ENCODE data around the gene COG4.

COG4 gene

DNA sequence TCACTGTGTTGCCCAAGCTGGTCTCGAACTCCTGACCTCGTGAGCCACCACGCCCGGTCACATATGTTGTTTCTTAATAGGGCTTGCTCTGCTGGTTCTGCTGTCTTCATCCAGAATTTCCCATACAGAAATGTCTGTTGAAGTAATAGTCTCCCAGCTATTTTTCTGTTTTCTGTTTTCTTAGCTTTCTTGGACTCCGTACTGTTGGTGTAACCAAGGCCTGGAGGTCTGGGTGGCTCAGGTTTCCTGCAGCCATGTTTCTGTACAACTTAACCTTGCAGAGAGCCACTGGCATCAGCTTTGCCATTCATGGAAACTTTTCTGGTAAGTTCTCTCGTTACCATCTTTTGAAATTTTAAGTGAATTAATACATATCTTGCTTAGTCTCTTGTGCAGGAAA is 3.0 kb upstream of the COG4 start:
- DNase-seq = no peak

DNA sequence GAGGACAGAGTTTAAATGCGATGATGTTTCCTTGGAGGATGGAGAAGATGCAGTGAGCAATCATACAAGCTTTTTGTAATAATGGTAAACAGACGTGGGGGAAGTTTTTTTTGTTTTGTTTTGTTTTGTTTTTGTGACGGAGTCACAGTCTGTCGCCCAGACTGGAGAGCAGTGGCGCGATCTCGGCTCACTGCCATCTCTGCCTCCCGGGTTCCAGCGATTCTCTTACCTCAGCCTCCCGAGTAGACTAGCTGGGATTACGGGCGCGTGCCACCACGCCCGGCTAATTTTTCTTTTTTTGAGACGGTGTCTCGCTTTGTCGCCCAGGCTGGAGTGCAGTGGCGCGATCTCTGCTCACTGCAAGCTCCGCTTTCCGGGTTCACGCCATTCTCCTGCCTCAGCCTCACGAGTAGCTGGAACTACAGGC is 1.1 kb upstream of the COG4 start:
- peak; percentile 45 for DNase-seq

DNA sequence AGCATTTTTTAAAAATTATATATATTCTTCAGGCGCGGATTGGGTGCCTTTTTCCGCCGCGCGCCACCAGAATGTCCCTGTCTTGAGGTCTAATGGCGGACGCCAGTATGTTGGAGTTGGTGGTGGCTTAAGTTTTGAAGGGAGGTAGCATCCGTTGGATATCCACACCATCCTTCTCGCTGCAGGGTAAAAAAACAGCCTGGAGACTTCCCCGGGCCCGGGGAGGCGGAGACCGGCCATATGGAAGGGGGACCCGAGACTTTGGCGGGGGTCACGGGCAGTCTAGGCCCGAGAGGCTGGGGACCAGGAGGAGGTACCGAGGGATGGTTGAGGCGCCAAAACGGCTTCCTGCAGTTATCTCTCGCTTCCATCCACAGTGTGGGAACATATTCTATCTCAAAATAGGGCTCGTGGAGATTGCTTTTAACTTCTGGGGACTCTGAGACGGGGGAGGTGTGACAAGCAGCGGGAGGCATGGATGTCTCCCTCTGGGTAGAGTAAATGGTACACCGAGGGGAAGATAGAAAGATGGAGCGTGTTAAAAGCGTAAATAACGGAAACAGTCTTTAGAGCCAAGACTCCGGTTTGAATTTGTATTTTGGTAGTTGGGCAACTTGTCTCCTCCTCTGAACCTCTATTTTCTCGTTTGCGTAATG is 517 bp upstream of the COG4 start, which contains the start of gene SF3B3:
SF3B3 (plus strand) TSS at position 74 of the 656 bp plus-strand sequence. CDS start 2,841 bp downstream, outside the sequence.
- peak; percentile 77 for DNase-seq

GRCh38 chr16:70522216-70523075 is 908 bp downstream of the COG4 start:
- DNase-seq = no peak

DNA sequence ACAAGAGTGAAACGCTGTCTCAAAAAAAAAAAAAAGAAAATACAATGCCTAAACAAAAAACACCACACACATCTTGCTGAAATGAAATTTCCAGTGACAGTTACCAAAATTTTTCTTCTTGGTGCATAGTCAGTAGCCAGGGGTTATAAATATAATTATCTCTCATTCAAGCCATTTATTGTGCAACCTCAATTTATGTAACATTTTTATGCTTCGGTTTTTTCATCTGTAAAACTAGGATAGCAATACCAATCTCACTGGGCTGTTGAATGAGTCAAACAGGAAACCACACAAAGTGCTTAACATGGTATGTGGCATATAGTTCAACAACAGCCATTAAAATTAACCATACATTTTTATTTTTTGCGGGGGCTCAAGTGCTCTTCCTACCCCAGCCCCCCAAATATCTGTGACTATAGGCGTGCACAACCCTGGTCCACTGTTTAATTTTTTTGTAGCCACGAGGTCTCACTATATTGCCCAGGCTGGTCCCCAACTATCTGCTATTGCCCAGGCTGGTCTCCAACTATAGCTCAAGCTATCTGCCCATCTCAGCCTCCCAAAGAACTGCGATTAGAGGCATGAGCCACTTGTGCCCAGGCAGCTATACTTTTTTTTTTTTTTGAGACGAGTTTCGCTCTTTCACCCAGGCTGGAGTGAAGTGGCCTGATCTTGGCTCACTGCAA is 2.6 kb downstream of the COG4 start:
- no peak for DNase-seq

DNA sequence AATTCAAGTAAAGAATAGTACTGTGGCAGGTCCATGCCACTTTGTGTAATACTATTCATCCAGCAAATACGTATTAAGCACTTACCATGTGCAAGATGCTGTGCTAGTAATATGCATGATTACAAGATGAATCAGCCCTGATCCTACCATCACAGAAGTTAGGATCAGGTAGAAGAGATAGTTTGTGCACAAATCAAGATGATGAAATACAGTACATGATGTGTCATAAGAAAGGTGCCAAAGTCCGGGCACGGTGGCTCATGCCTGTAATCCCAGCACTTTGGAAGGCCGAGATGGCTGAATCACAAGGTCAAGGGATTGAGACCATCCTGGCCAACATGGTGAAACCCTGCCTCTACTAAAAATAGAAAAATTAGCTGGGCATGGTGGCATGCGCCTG is 10.9 kb downstream of the COG4 start:
- DNase-seq = no peak

DNA sequence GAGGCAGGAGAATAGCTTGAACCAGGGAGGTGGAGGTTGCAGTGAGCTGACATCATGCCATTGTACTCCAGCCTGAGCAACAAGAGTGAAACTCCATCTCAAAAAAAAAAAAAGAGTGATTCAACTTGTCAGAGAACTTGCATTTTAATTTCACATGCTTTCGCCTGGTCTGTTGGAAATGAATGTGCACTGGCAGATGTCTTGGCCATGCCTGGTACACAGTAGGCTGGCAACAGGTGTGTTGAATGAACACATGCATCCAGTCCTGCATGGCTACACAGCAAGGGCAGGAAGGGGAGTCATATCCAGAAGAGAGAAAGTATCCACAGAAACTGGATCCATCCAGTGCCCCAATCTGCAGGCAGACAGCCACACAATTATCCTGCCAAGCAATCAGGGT is 11.5 kb downstream of the COG4 start:
- no peak for DNase-seq

GRCh38 chr16:70510216-70510615 is 13.1 kb downstream of the COG4 start:
- DNase-seq = no peak

- DNase-seq = no peak
These were observed 14.6 kb downstream of the COG4 start for GRCh38 chr16:70508752-70509151.

- DNase-seq = peak; percentile 40
These were observed 26.8 kb downstream of the COG4 start for GRCh38 chr16:70496513-70496912.

- no peak for DNase-seq
These were observed 27.8 kb downstream of the COG4 start for GRCh38 chr16:70495425-70496182.

DNA sequence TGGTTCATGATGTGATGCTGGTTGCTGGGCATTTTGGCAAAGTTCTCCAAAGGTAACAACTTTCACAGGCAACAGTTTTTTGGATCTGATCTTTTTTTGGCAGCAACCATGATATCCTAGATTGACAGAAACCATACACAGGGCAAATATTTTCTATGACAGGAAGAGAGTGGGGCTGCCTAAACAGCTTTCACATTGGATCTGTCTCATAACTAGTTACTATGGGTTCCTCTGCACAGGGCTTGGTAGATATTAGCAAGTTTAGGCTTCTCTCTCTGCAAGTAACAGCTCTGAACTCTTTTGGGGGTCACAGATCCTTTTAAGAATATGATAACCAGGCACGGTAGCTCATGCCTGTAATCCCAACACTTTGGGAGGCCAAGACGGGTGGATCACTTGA is 28.6 kb downstream of the COG4 start:
- no peak for DNase-seq

- DNase-seq = no peak
These were observed 29.1 kb downstream of the COG4 start for GRCh38 chr16:70494202-70494770.

- DNase-seq = no peak
These were observed 29.6 kb downstream of the COG4 start for GRCh38 chr16:70493802-70494201.

GRCh38 chr16:70490261-70490660 is 33.1 kb downstream of the COG4 start:
- no peak for DNase-seq

DNA sequence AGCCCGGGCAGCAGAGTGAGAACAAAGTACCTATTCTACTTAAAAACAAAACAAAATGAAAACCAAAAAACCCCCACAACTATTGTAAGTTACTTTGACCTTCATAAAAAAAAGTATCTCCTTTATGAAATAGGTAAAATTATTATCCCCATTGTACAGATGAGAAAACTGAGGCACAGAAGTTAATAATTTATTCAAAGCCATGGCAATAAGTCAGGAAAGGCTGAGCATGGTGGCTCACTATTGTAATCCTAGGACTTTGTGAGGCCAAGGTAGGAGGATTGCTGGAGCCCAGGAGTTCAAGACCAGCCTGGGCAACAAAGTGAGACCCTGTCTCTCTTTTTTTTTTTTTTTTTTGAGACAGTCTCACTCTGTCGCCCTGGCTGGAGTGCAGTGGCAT is 38.5 kb downstream of the COG4 start:
- DNase-seq = no peak

GRCh38 chr16:70483426-70483825 is 39.9 kb downstream of the COG4 start:
- no peak for DNase-seq

DNA sequence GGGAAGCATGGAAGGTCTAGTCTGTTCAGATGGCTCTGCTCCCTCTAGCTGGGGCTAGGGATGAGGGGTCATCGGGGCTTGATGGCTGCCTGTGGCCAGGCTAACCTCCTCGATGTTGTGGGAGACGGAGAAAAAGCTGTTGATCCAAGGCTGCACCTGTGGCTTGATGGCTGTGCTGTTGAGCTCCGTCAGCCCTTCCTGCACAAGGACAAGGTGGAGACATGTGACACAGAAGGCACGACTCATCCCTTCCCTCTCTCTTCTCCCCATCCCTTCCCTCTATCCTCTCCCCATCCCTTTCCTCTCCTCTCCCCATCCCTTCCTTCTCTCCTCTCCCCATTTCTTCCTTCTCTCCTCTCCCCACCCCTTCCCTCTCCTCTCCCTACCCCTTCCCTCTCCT is 40.7 kb downstream of the COG4 start:
- DNase-seq = no peak

- no peak for DNase-seq
These were observed 41.3 kb downstream of the COG4 start for GRCh38 chr16:70481929-70482536.

GRCh38 chr16:70480127-70481105 is 42.9 kb downstream of the COG4 start:
- DNase-seq = no peak

DNA sequence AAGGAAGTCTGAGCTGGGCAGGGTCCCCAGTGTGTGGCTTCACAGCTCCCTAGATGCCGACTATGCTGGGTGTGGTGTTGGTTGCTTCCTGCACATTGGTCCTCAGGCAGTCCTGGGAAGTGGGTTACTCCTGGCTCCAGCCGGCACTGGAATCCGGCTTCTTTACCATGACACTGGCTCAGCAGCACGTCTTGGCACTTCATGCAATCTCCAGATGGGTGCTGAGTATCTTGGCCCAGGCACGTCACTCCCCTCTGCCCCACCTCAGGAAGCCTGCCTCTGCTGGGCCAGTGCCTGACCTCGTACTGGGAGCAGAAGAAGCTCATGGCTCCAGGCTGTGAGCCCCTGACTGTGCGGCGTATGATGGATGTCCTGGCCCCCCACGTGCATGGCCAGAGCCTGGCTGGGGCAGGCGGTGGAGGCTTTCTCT is 44.4 kb downstream of the COG4 start:
- no peak for DNase-seq
